HL-60 (cell line): Measurements from ENCODE around the gene BET1.

Source experiments
- GABPA ChIP-seq: IDR thresholded peaks from 2 replicates; pipeline ENCODE4 v1.6.1; 2012; ENCODE audit warnings: low read depth
- POLR2AphosphoS5 ChIP-seq: IDR thresholded peaks from 2 replicates; pipeline ENCODE4 v1.6.1; 2012; ENCODE audit warnings: low read depth
- SPI1 ChIP-seq: IDR thresholded peaks from 2 replicates; pipeline ENCODE4 v1.6.1; 2012; ENCODE audit warnings: low read depth, mild to moderate bottlenecking, borderline replicate concordance
- TF ChIP-seq, protein P1 (sequence below): IDR thresholded peaks from 2 replicates; pipeline ENCODE4 v1.6.1; 2012; ENCODE audit warnings: low read depth; ENCODE audit not compliant: insufficient replicate concordance
- TF ChIP-seq, protein P2 (sequence below): IDR thresholded peaks from one replicate; pipeline ENCODE4 v1.5.1; 2011; ENCODE audit warnings: low read length, control low read depth, inconsistent platforms; ENCODE audit not compliant: insufficient read depth

GRCh38 chr7:93964813-93965212, 39.3 kb downstream of the BET1 start:
- TF ChIP-seq, protein P1, sequence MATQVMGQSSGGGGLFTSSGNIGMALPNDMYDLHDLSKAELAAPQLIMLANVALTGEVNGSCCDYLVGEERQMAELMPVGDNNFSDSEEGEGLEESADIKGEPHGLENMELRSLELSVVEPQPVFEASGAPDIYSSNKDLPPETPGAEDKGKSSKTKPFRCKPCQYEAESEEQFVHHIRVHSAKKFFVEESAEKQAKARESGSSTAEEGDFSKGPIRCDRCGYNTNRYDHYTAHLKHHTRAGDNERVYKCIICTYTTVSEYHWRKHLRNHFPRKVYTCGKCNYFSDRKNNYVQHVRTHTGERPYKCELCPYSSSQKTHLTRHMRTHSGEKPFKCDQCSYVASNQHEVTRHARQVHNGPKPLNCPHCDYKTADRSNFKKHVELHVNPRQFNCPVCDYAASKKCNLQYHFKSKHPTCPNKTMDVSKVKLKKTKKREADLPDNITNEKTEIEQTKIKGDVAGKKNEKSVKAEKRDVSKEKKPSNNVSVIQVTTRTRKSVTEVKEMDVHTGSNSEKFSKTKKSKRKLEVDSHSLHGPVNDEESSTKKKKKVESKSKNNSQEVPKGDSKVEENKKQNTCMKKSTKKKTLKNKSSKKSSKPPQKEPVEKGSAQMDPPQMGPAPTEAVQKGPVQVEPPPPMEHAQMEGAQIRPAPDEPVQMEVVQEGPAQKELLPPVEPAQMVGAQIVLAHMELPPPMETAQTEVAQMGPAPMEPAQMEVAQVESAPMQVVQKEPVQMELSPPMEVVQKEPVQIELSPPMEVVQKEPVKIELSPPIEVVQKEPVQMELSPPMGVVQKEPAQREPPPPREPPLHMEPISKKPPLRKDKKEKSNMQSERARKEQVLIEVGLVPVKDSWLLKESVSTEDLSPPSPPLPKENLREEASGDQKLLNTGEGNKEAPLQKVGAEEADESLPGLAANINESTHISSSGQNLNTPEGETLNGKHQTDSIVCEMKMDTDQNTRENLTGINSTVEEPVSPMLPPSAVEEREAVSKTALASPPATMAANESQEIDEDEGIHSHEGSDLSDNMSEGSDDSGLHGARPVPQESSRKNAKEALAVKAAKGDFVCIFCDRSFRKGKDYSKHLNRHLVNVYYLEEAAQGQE = no peak
- no peak for TF ChIP-seq GABPA
- TF ChIP-seq, protein P2, sequence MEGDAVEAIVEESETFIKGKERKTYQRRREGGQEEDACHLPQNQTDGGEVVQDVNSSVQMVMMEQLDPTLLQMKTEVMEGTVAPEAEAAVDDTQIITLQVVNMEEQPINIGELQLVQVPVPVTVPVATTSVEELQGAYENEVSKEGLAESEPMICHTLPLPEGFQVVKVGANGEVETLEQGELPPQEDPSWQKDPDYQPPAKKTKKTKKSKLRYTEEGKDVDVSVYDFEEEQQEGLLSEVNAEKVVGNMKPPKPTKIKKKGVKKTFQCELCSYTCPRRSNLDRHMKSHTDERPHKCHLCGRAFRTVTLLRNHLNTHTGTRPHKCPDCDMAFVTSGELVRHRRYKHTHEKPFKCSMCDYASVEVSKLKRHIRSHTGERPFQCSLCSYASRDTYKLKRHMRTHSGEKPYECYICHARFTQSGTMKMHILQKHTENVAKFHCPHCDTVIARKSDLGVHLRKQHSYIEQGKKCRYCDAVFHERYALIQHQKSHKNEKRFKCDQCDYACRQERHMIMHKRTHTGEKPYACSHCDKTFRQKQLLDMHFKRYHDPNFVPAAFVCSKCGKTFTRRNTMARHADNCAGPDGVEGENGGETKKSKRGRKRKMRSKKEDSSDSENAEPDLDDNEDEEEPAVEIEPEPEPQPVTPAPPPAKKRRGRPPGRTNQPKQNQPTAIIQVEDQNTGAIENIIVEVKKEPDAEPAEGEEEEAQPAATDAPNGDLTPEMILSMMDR = no peak
- TF ChIP-seq POLR2AphosphoS5 = no peak
- no peak for TF ChIP-seq SPI1
